Neural cell (in vitro differentiated cells): Measurements from ENCODE around the gene NTN3. TPM values are rescaled to one million over a fixed set of nuclear protein-coding genes. Genes with fewer than 3 reads are reported as not detected.
"Not testable (repeated sequence)": the region's sequence is repeated elsewhere in the genome, so short reads cannot be mapped to it uniquely, and the experiment has no call there.

Experiments
- H2AFZ ChIP-seq: fragments of 200-600, 300-800 bp; sonication (generic), shearing (Covaris generic); 2 replicates; pipeline ENCODE4 v1.6.0; 2014; ENCODE audit warnings: low read depth, mild to moderate bottlenecking, antibody characterized with exemption, low read length, moderate library complexity
- H3F3A ChIP-seq: fragments of 200-600 bp; shearing (Covaris generic); 2 replicates; pipeline ENCODE4 v1.6.1; 2016; ENCODE audit warnings: mild to moderate bottlenecking, moderate library complexity, mixed read lengths, antibody characterized with exemption, low read length; ENCODE audit not compliant: insufficient read depth, poor library complexity, severe bottlenecking
- H3K27ac ChIP-seq: fragments of 200-600, 300-800 bp; sonication (generic), shearing (Covaris generic); 2 replicates; pipeline ENCODE4 v1.5.1; 2014; ENCODE audit warnings: mild to moderate bottlenecking, low read length, moderate library complexity
- H3K27me3 ChIP-seq: fragments of 300-800, 200-600 bp; sonication (generic), shearing (Covaris generic); 2 replicates; pipeline ENCODE4 v1.6.0; 2014; ENCODE audit warnings: mild to moderate bottlenecking, low read depth, low read length, moderate library complexity; ENCODE audit not compliant: insufficient read depth
- H3K36me3 ChIP-seq: fragments of 300-800, 200-600 bp; sonication (generic), shearing (Covaris generic); 2 replicates; pipeline ENCODE4 v1.5.1; 2014; ENCODE audit warnings: mild to moderate bottlenecking, antibody characterized with exemption, low read length, moderate library complexity; ENCODE audit not compliant: insufficient read depth
- H3K4me2 ChIP-seq: fragments of 300-800, 200-600 bp; sonication (generic), shearing (Covaris generic); 2 replicates; pipeline ENCODE4 v1.6.0; 2014; ENCODE audit warnings: mild to moderate bottlenecking, low read length
- H3K4me3 ChIP-seq: fragments of 300-800, 200-600 bp; sonication (generic), shearing (Covaris generic); 2 replicates; pipeline ENCODE4 v1.5.1; 2014; ENCODE audit warnings: mild to moderate bottlenecking, low read length, moderate library complexity
- H3K79me2 ChIP-seq: fragments of 200-600 bp; shearing (Covaris generic); replicated peaks from 2 replicates; pipeline ENCODE4 v1.6.0; 2014; ENCODE audit warnings: mild to moderate bottlenecking, low read length, moderate library complexity; ENCODE audit not compliant: insufficient read depth
- H3K9ac ChIP-seq: fragments of 300-800, 200-600 bp; sonication (generic), shearing (Covaris generic); 2 replicates; pipeline ENCODE4 v1.6.1; 2016; ENCODE audit warnings: mild to moderate bottlenecking, low read length, mixed read lengths
- H3K9me2 ChIP-seq: fragments of 200-600 bp; shearing (Covaris generic); 2 replicates; pipeline ENCODE4 v1.6.1; 2016; ENCODE audit warnings: mild to moderate bottlenecking, low read length, mixed read lengths; ENCODE audit not compliant: insufficient read depth
- H3K9me3 ChIP-seq: fragments of 200-600, 300-800 bp; sonication (generic), shearing (Covaris generic); 2 replicates; pipeline ENCODE4 v1.6.1; 2016; ENCODE audit warnings: mild to moderate bottlenecking, mixed run types, low read length, moderate library complexity, mixed read lengths
- H4K20me1 ChIP-seq: fragments of 200-600 bp; shearing (Covaris generic); 2 replicates; pipeline ENCODE4 v1.6.1; 2016; ENCODE audit warnings: mild to moderate bottlenecking, mixed run types; ENCODE audit not compliant: insufficient read depth
- EP300 ChIP-seq: fragments of 450-650 bp; conservative IDR thresholded peaks from 2 replicates; pipeline ENCODE4 v1.6.1; 2014; ENCODE audit warnings: antibody characterized with exemption, mild to moderate bottlenecking, moderate library complexity; ENCODE audit not compliant: poor library complexity, severe bottlenecking
- EZH2 ChIP-seq: fragments of 200-600, 300-800 bp; shearing (Covaris generic), sonication (generic); IDR thresholded peaks from 2 replicates; pipeline ENCODE4 v1.6.1; 2014; ENCODE audit warnings: antibody characterized with exemption, low read length, borderline replicate concordance, mild to moderate bottlenecking; ENCODE audit not compliant: insufficient read depth, poor library complexity, severe bottlenecking
- MXI1 ChIP-seq: fragments of 450-650 bp; conservative IDR thresholded peaks from 2 replicates; pipeline ENCODE4 v1.6.1; 2014; ENCODE audit warnings: antibody characterized with exemption, mild to moderate bottlenecking; ENCODE audit not compliant: poor library complexity, severe bottlenecking
- POLR2AphosphoS5 ChIP-seq: IDR thresholded peaks from 2 replicates; pipeline ENCODE4 v1.6.1; 2012
- RAD21 ChIP-seq: fragments of 450-650 bp; conservative IDR thresholded peaks from 2 replicates; pipeline ENCODE4 v1.6.1; 2014; ENCODE audit warnings: antibody characterized with exemption, mild to moderate bottlenecking, moderate library complexity
- TAF1 ChIP-seq: IDR thresholded peaks from 2 replicates; pipeline ENCODE4 v1.6.1; 2012; ENCODE audit warnings: low read depth
- polyA plus RNA-seq: library from polyadenylated mRNA; depleted of rRNA; stranded (reverse); fragments of >200 nt; gene quantifications from 2 replicates; pipeline ENCODE4 v1.2.3, GENCODE V29; 2014
- TF ChIP-seq, protein P1 (sequence below): IDR thresholded peaks from 2 replicates; pipeline ENCODE4 v1.6.1; 2012; ENCODE audit warnings: borderline replicate concordance
- TF ChIP-seq, protein P2 (sequence below): fragments of 450-650 bp; IDR thresholded peaks from 2 replicates; pipeline ENCODE4 v1.5.1; 2014; ENCODE audit warnings: antibody characterized with exemption, mild to moderate bottlenecking, moderate library complexity; ENCODE audit not compliant: poor library complexity, severe bottlenecking

Gene NTN3
- polyA plus RNA-seq, 1 donor from 2014 or later = 1.2 TPM

DNA sequence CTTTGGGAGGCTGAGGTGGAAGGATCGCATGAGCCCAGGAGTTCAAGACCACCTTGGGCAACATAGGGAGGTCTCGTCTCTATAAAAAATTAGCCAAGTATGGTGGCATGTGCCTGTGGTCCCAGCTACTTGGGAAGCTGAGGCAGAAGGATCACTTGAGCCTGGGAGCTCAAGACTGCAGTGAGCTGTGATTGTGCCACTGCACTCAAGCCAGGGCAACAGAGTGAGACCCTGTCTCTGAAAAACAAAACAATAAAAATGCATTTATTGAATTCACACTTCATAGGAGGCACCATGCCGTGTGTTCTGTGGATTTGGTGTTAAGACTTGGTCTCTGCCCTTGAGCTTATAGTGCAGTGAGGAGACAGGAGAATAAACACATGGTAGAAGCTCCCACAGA, 6.2 kb downstream of the NTN3 start:
- no peak overlapping the region for H3K9ac ChIP-seq
- H3K4me2 ChIP-seq = no peak overlapping the region
- no peaks in the 10 kb centered on the region for H3K36me3 ChIP-seq
- H3K9me2 ChIP-seq = no peaks in the 10 kb centered on the region
- H3K9me3 ChIP-seq = no peaks in the 10 kb centered on the region
- peaks cover 8% of the 10 kb centered on the region for H3K79me2 ChIP-seq
- no peaks in the 10 kb centered on the region for H3K27me3 ChIP-seq
- H4K20me1 ChIP-seq = no peaks in the 10 kb centered on the region
- H3K4me3 ChIP-seq = no peak overlapping the region
- H2AFZ ChIP-seq = no peak overlapping the region
- H3K27ac ChIP-seq = no peak overlapping the region
- no peak for TF ChIP-seq EP300
- no peaks in the 10 kb centered on the region for H3F3A ChIP-seq

DNA sequence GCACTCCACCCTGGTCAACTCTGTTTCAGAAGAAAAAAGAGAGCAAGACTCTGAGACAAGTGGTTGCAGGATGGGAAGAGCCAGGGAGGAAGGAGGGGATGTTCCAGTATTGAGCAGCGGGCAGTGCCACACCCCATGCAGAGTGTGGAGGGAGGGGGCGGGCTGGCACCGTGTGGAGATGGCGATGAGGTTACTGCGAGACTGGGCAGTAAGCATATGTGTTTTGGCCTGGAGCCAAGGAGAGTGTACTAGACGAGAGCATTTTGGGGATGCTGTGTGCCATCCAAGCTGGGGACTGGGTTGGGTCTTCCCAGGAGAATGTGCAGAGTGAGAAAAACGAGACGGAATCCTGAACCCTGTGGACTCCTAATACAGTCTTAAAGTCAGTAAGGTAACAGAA, 7.2 kb downstream of the NTN3 start:
- Histone ChIP-seq H3K36me3 (no peaks in the 10 kb centered on the region), H3K27ac (no peak overlapping the region), H3F3A (no peaks in the 10 kb centered on the region), H3K9ac (no peak overlapping the region), H3K9me3 (no peaks in the 10 kb centered on the region), H3K27me3 (no peaks in the 10 kb centered on the region), H3K4me2 (no peak overlapping the region), H4K20me1 (no peaks in the 10 kb centered on the region), H2AFZ (no peak overlapping the region), H3K4me3 (no peak overlapping the region), H3K9me2 (no peaks in the 10 kb centered on the region), H3K79me2 (peaks cover 8% of the 10 kb centered on the region)
- TF ChIP-seq EP300 (no peak), TAF1 (no peak), EZH2 (no peak), MXI1 (no peak), POLR2AphosphoS5 (no peak), RAD21 (no peak)
- TF ChIP-seq, protein P1, sequence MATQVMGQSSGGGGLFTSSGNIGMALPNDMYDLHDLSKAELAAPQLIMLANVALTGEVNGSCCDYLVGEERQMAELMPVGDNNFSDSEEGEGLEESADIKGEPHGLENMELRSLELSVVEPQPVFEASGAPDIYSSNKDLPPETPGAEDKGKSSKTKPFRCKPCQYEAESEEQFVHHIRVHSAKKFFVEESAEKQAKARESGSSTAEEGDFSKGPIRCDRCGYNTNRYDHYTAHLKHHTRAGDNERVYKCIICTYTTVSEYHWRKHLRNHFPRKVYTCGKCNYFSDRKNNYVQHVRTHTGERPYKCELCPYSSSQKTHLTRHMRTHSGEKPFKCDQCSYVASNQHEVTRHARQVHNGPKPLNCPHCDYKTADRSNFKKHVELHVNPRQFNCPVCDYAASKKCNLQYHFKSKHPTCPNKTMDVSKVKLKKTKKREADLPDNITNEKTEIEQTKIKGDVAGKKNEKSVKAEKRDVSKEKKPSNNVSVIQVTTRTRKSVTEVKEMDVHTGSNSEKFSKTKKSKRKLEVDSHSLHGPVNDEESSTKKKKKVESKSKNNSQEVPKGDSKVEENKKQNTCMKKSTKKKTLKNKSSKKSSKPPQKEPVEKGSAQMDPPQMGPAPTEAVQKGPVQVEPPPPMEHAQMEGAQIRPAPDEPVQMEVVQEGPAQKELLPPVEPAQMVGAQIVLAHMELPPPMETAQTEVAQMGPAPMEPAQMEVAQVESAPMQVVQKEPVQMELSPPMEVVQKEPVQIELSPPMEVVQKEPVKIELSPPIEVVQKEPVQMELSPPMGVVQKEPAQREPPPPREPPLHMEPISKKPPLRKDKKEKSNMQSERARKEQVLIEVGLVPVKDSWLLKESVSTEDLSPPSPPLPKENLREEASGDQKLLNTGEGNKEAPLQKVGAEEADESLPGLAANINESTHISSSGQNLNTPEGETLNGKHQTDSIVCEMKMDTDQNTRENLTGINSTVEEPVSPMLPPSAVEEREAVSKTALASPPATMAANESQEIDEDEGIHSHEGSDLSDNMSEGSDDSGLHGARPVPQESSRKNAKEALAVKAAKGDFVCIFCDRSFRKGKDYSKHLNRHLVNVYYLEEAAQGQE = no peak
- TF ChIP-seq, protein P2, sequence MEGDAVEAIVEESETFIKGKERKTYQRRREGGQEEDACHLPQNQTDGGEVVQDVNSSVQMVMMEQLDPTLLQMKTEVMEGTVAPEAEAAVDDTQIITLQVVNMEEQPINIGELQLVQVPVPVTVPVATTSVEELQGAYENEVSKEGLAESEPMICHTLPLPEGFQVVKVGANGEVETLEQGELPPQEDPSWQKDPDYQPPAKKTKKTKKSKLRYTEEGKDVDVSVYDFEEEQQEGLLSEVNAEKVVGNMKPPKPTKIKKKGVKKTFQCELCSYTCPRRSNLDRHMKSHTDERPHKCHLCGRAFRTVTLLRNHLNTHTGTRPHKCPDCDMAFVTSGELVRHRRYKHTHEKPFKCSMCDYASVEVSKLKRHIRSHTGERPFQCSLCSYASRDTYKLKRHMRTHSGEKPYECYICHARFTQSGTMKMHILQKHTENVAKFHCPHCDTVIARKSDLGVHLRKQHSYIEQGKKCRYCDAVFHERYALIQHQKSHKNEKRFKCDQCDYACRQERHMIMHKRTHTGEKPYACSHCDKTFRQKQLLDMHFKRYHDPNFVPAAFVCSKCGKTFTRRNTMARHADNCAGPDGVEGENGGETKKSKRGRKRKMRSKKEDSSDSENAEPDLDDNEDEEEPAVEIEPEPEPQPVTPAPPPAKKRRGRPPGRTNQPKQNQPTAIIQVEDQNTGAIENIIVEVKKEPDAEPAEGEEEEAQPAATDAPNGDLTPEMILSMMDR = no peak

DNA sequence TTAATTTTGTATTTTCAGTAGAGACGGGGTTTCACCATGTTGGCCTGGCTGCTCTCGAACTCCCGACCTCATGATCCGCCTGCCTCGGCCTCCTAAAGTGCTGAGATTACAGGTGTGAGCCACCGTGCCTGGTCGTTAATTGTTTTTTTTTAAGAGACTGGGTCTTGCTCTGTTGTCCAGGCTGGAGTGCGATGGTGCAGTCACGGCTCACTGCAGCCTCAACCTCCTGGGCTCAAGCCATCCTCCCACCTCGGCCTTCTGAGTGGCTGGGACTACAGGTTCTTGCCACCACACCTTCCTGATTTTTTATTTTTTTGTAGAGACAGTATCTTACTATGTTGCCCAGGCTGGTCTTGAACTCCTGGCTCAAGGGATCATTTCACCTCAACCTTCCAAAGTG, 8.9 kb downstream of the NTN3 start:
- H3K9ac ChIP-seq, H3K4me2 ChIP-seq, H3K4me3 ChIP-seq, H3K79me2 ChIP-seq, H4K20me1 ChIP-seq, H3K9me3 ChIP-seq, H3K27ac ChIP-seq, H3K27me3 ChIP-seq, H3F3A ChIP-seq, H2AFZ ChIP-seq, H3K9me2 ChIP-seq, H3K36me3 ChIP-seq: not testable (repeated sequence)
